ENCODE data around the gene ZNF780A. TPM values are rescaled to one million over a fixed set of nuclear protein-coding genes. Genes with fewer than 3 reads are reported as not detected.

The ZNF780A gene
- total RNA-seq, 2 donors from 2014 or later = 8.9 to 17.7 TPM

DNA sequence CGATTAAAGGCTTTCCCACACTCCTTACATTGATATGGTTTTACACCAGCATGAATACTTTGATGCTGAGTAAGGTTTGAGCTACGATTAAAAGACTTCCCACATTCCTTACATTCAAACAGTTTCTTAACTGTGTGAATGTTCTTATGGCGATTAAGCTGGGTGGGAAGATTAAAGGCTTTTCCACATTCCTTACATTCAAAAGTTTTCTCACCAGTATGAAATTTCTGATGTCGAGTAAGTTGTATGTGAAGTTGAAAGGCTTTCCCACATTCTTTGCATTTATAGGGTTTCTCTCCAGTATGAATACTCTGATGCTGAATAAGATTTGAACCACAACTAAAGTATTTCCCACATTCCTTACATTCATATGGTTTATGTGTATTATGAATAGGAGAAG, 54.7 kb downstream of the ZNF780A start:
- no peak for TF ChIP-seq CTCF (IDR thresholded peaks at IDR 0.05)
- H3K27me3 ChIP-seq (replicated peaks; ENCODE audit: insufficient read depth) = no peaks in the 10 kb centered on the region
- DNase-seq (ENCODE audit: low spot score) (no peak), ATAC-seq (ENCODE audit: insufficient number of reproducible peaks, low FRiP score, low read depth) (no peak)
- no peak overlapping the region for H3K27ac ChIP-seq
- no peak overlapping the region for H3K4me3 ChIP-seq
- H3K9me3 ChIP-seq = peaks cover 72% of the 10 kb centered on the region
- no peaks in the 10 kb centered on the region for H3K4me1 ChIP-seq (ENCODE audit: control insufficient read depth in 1 of 2, low read depth in 2 of 2)
- H3K36me3 ChIP-seq = no peaks in the 10 kb centered on the region

DNA sequence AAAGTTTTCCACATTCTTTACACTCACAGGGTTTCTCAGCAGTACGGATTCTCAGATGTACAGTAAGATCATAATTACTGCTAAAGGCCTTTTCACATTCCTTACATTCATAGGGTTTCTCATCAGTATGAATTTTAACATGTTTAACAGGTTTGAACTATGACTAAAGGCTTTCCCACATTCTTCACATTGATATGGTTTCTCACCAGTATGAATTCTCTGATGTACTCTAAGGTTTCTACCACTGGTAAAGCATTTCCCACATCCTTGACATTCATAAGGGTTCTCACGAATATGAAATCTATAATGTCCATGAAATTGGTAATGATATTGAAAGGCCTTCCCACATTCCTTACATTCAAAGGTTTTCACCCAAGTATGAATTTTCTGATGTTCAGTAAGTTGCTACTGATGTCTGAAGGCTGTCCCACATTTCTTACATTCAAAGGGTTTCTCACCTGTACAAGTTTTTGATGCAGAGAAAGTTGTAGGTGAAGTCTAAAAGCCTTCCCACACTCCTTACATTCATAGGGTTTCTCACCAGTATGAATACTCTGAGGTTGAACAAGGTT, 56.7 kb downstream of the ZNF780A start:
- no peak for DNase-seq (ENCODE audit: low spot score)
- no peak overlapping the region for H3K4me3 ChIP-seq
- peaks cover 6% of the 10 kb centered on the region for H3K36me3 ChIP-seq
- H3K9me3 ChIP-seq = peaks cover 84% of the 10 kb centered on the region
- no peaks in the 10 kb centered on the region for H3K27me3 ChIP-seq (replicated peaks; ENCODE audit: insufficient read depth)
- no peaks in the 10 kb centered on the region for H3K4me1 ChIP-seq (ENCODE audit: control insufficient read depth in 1 of 2, low read depth in 2 of 2)
- no peak for ATAC-seq (ENCODE audit: insufficient number of reproducible peaks, low FRiP score, low read depth)
- H3K27ac ChIP-seq = no peak overlapping the region
- no peak for TF ChIP-seq CTCF (IDR thresholded peaks at IDR 0.05)

- H3K27ac ChIP-seq = no peak overlapping the region
- ATAC-seq (ENCODE audit: insufficient number of reproducible peaks, low FRiP score, low read depth) (no peak), DNase-seq (ENCODE audit: low spot score) (no peak)
- no peak for TF ChIP-seq CTCF (IDR thresholded peaks at IDR 0.05)
- H3K36me3 ChIP-seq = peaks cover 6% of the 10 kb centered on the region
- H3K4me3 ChIP-seq = no peak overlapping the region
- peaks cover 94% of the 10 kb centered on the region for H3K9me3 ChIP-seq
- H3K4me1 ChIP-seq (ENCODE audit: control insufficient read depth in 1 of 2, low read depth in 2 of 2) = no peaks in the 10 kb centered on the region
- no peaks in the 10 kb centered on the region for H3K27me3 ChIP-seq (replicated peaks; ENCODE audit: insufficient read depth)
Measured at GRCh38 chr19:40026597-40026970, 64.2 kb downstream of the ZNF780A start.

DNA sequence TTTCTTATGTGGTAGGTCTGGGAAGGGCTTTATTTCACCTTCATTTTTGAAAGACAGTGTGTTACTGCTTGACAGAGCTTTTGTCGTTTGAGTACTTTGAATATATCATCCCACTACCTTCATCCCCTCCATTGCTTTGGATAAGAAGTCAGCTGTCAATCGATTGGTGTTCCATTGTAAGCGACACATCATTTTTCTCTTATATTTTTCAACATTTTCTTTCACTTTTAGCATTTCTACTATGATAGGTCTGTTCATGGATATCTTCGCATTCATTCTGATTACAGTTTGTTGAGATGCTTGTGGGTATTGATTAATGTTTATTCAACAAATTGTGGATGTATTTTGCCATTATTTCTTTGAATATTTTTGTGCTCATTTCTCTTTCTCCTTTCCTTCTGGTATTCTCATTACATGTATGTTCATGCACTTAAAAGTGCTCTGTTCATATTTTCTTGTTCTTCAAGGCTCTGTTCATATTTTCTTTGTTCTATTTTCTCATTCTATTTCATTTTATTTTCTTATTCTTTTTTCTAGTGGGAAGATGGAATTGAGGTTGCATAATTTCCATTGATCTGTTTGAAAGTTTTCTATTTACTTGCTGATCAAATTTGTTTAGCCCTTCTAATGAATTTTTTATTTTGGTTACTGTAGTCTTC, 64.7 kb downstream of the ZNF780A start:
- no peaks in the 10 kb centered on the region for H3K27me3 ChIP-seq (replicated peaks; ENCODE audit: insufficient read depth)

GRCh38 chr19:40023969-40024368, 66.8 kb downstream of the ZNF780A start:
- Histone ChIP-seq H3K9me3 (peaks cover 75% of the 10 kb centered on the region), H3K4me1 (ENCODE audit: control insufficient read depth in 1 of 2, low read depth in 2 of 2) (no peaks in the 10 kb centered on the region), H3K27ac (no peak overlapping the region)

More for the DNA sequence above, 64.7 kb downstream of the ZNF780A start:
- ATAC-seq (ENCODE audit: insufficient number of reproducible peaks, low FRiP score, low read depth) (no peak), DNase-seq (ENCODE audit: low spot score) (no peak)
- Histone ChIP-seq H3K27ac (no peak overlapping the region), H3K4me3 (no peak overlapping the region), H3K4me1 (ENCODE audit: control insufficient read depth in 1 of 2, low read depth in 2 of 2) (no peaks in the 10 kb centered on the region), H3K36me3 (peaks cover 6% of the 10 kb centered on the region), H3K9me3 (peaks cover 94% of the 10 kb centered on the region)
- no peak for TF ChIP-seq CTCF (IDR thresholded peaks at IDR 0.05)

More at GRCh38 chr19:40023969-40024368, 66.8 kb downstream of the ZNF780A start:
- DNase-seq (ENCODE audit: low spot score) (no peak), ATAC-seq (ENCODE audit: insufficient number of reproducible peaks, low FRiP score, low read depth) (no peak)
- no peaks in the 10 kb centered on the region for H3K36me3 ChIP-seq
- H3K27me3 ChIP-seq (replicated peaks; ENCODE audit: insufficient read depth) = no peaks in the 10 kb centered on the region
- TF ChIP-seq CTCF (IDR thresholded peaks at IDR 0.05) = no peak
- no peak overlapping the region for H3K4me3 ChIP-seq

Other genes with a start within 250 kb of the ZNF780A start
- gene FBL, start 244.6 kb downstream of the ZNF780A start, total RNA-seq = 100 to 1,000 TPM in 1 of 2 donors, 10 to 100 TPM in 1; 52.7 to 103 TPM
- gene FCGBP, start 156.3 kb downstream of the ZNF780A start, total RNA-seq = 100 to 1,000 TPM; 120 to 142 TPM
- 10 to 100 TPM; 71.1 to 93.1 TPM for gene PSMC4, start 119.8 kb downstream of the ZNF780A start, total RNA-seq
- gene ZNF546, start 93.9 kb downstream of the ZNF780A start, total RNA-seq = 1 to 10 TPM; 5.8 to 8.5 TPM
- 10 to 100 TPM; 21.2 to 25.3 TPM for gene ZNF780B, start 34.7 kb downstream of the ZNF780A start, total RNA-seq
- gene MAP3K10, start 100.5 kb upstream of the ZNF780A start, total RNA-seq = 10 to 100 TPM; 30.2 to 32.5 TPM
- gene TTC9B, start 127.4 kb upstream of the ZNF780A start, total RNA-seq = not detected
- 1 to 10 TPM in 1 of 2 donors, not detected in 1; 1.6 TPM for gene CCNP, start 135.7 kb upstream of the ZNF780A start, total RNA-seq
- 100 to 1,000 TPM in 1 of 2 donors, 10 to 100 TPM in 1; 94.5 to 138 TPM for gene AKT2, start 194.4 kb upstream of the ZNF780A start, total RNA-seq